HUES48 (cell line): ENCODE measurements around the gene MYO10.

Source experiments
- H3K27ac ChIP-seq: one replicate; pipeline ENCODE4 v1.7.0; 2013; ENCODE audit warnings: low read depth, low read length, inconsistent platforms
- H3K27me3 ChIP-seq: 2 replicates; pipeline ENCODE4 v1.6.1; 2013; ENCODE audit warnings: mild to moderate bottlenecking, low read length; ENCODE audit not compliant: control insufficient read depth, insufficient read depth
- H3K36me3 ChIP-seq: 2 replicates; pipeline ENCODE4 v1.6.1; 2013; ENCODE audit warnings: low read length; ENCODE audit not compliant: control insufficient read depth, insufficient read depth
- H3K4me1 ChIP-seq: 2 replicates; pipeline ENCODE4 v1.6.1; 2013; ENCODE audit warnings: mild to moderate bottlenecking, low read length; ENCODE audit not compliant: control insufficient read depth, insufficient read depth
- H3K4me3 ChIP-seq: 2 replicates; pipeline ENCODE4 v1.5.1; 2013; ENCODE audit warnings: mild to moderate bottlenecking, low read depth, low read length
- H3K9ac ChIP-seq: 2 replicates; pipeline ENCODE4 v1.6.1; 2013; ENCODE audit warnings: mild to moderate bottlenecking, low read depth, low read length, moderate library complexity
- H3K9me3 ChIP-seq: 2 replicates; pipeline ENCODE4 v1.6.1; 2013; ENCODE audit warnings: low read length; ENCODE audit not compliant: control insufficient read depth, insufficient read depth

MYO10 gene

DNA sequence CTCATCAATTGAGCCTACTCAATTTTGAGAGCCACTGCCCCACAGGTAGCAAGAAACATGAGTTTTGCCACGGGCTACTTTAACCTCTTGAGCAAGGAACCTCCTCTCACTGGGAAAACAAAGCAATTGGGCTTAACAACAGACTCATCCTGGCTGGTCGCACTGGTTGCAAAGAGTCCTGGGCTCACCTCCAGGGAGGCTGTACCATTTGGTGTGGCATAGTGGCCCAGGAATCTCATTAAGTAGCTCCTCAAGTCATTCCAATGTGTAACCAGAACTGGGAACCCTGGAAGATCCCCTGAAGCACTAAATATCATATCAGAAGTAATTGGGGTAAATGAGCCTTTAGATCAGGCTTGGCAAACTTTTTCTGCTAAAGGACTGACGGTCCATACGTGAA, 78.5 kb downstream of the MYO10 start:
- H3K4me1 ChIP-seq, result peaks cover 33% of the 10 kb centered on the region
- no peak overlapping the region for H3K9ac ChIP-seq
- no peaks in the 10 kb centered on the region for H3K36me3 ChIP-seq
- no peak overlapping the region for H3K27ac ChIP-seq
- H3K9me3 ChIP-seq, result no peaks in the 10 kb centered on the region
- H3K27me3 ChIP-seq, result no peaks in the 10 kb centered on the region
- H3K4me3 ChIP-seq, result no peak overlapping the region

DNA sequence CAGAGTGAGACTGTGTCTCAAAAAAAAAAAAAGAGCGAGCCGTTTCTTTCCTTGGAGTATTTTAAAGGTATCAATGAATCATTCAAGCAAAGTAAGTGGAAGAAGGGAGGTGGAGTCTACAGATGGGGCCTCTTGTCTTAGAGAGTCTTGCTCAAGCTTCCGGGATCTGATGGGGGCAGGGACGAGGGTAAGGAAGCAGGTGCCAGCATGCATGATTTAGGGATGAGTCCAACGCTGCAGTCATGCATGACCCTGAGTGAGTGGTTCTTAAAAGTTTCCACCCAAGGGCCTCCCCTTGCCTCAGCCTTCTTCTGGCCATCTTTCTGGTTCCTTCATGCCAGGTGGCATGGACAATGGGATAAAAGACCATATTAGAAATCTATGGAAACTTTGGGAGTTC, 79.6 kb downstream of the MYO10 start:
- Histone ChIP-seq H3K4me1 (peaks cover 35% of the 10 kb centered on the region), H3K9me3 (no peaks in the 10 kb centered on the region), H3K36me3 (no peaks in the 10 kb centered on the region), H3K27ac (no peak overlapping the region), H3K27me3 (no peaks in the 10 kb centered on the region), H3K4me3 (no peak overlapping the region), H3K9ac (no peak overlapping the region)

DNA sequence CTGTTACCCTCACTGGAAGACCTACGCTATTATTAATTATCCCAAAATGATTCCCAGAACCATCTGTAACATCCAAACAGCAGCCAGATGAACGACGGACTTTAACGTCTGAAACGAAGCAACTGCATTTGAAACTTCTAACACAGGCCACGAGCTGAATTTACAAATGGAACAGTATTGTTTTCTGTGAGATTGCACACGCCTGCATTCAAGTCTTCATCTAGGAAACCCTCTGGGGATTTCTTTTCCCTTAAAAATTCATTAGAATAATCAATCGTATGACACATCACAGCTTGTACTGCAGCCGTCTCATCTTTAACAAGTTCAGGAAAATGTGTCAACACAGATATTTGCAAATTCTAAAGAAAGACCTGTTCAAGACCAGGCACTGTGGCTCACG, 80.2 kb downstream of the MYO10 start:
- Histone ChIP-seq H3K9me3 (no peaks in the 10 kb centered on the region), H3K4me3 (no peak overlapping the region; the same call in 1 of the 2 replicates), H3K27ac (peak overlapping the region; percentile 28), H3K36me3 (no peaks in the 10 kb centered on the region), H3K9ac (no peak overlapping the region), H3K27me3 (no peaks in the 10 kb centered on the region), H3K4me1 (peaks cover 35% of the 10 kb centered on the region)

DNA sequence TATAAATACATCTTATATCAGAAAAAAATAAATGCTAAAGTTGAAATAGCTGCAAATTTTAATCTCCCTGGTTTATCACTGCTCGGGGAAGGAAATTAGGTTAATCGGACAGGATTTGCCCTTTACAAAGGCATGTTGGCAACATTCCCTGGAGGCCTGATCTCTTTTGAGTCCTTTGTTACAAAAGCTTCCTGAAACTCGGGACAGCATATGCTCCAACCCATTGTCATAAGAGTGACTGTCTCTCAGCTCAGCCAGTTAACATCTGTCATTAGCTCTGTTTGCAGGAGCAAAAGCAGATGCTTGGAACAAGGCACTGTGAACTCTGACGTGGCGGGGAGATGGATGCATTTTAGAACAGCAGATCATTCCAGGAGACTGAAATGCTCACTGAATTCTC, 80.6 kb downstream of the MYO10 start:
- no peaks in the 10 kb centered on the region for H3K36me3 ChIP-seq
- H3K9ac ChIP-seq, result no peak overlapping the region
- peak overlapping the region; percentile 28 for H3K27ac ChIP-seq

DNA sequence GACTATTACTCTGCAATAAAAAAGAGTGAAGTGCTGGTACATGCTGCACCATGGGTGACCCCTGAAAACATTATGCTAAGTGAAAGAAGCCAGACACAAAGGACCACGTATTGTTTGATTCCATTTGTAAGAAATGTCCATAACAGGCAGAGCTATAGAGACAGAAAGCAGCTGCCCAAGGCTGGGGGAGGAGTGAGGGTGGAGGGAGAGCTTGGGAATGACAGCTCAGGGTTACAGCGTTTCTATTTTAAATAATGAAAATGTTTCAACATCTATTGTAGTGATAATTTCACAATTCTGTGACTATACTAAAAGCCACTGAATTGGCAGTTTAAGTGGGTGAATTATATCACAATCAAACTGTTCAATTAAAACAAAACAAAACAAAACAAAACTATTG, 81.7 kb downstream of the MYO10 start:
- Histone ChIP-seq H3K4me3 (no peak overlapping the region), H3K9ac (no peak overlapping the region), H3K9me3 (no peaks in the 10 kb centered on the region), H3K4me1 (peaks cover 24% of the 10 kb centered on the region), H3K27me3 (no peaks in the 10 kb centered on the region), H3K36me3 (no peaks in the 10 kb centered on the region), H3K27ac (no peak overlapping the region)

More for the DNA sequence above, 80.6 kb downstream of the MYO10 start:
- Histone ChIP-seq H3K4me1 (peaks cover 32% of the 10 kb centered on the region), H3K4me3 (no peak overlapping the region; the same call in 1 of the 2 replicates), H3K9me3 (no peaks in the 10 kb centered on the region), H3K27me3 (no peaks in the 10 kb centered on the region)

DNA sequence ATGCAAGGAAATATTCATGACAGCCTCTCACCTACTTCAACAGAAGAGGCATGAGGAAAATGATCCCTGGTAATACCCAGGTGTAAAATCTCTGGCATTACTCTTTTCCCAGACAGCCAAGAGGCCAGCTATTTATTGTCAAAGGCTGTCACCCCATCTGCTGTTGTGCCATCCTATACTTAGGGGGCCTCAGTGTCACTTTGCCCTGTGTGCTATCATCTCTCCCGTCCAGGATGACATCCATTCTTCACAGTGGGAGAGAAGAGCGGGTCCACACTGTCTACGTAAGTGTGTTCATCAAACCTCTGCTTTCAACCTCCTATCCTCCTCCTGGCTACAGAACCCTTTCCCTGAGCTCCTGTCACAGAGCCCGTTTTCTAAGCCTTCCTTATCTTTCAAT, 82.6 kb downstream of the MYO10 start:
- no peaks in the 10 kb centered on the region for H3K27me3 ChIP-seq
- H3K4me1 ChIP-seq, result peaks cover 24% of the 10 kb centered on the region
- no peaks in the 10 kb centered on the region for H3K36me3 ChIP-seq
- no peaks in the 10 kb centered on the region for H3K9me3 ChIP-seq
- H3K27ac ChIP-seq, result no peak overlapping the region
- no peak overlapping the region for H3K9ac ChIP-seq
- no peak overlapping the region for H3K4me3 ChIP-seq

DNA sequence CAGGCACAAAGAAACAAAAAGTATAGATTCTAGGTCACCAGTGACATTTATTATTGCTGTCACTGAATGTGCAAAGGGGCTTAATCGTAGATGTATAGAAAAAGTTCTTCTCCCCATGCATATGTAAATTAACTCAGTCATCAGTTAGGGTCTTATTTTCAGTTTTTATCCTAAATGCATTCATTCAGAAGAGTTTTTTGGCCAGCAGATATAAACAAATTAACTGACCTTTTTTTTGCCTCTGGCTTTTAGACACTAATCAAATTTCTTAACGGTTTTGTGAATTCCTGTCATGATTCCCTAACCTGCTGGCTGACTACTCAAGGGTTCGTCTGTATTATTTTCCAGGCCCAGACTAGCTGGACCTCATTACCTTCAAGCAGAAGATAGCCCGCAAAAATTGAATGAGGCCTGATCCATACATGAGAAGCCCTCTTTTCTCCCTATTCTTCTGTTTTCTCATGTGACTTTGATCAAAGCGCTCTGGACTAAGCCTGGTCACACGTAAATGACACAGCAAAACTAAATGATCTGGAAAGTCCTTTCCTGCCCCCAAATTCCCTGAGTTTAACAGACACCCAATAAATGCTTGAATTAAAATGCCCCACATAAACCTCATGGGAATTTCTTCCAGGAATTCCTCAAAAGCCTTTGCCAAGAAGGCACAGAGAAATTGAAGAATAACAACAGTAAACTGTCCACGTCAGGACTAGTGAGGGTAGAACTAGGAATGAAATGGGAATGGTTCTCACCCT, 83.7 kb downstream of the MYO10 start:
- H3K27me3 ChIP-seq, result no peaks in the 10 kb centered on the region
- no peak overlapping the region for H3K4me3 ChIP-seq
- no peaks in the 10 kb centered on the region for H3K9me3 ChIP-seq
- no peak overlapping the region for H3K27ac ChIP-seq
- 0 out of 2 replicates have a peak overlapping the region, but pooled peaks have one; percentile 19 for H3K9ac ChIP-seq
- H3K36me3 ChIP-seq, result no peaks in the 10 kb centered on the region
- peaks cover 19% of the 10 kb centered on the region for H3K4me1 ChIP-seq

DNA sequence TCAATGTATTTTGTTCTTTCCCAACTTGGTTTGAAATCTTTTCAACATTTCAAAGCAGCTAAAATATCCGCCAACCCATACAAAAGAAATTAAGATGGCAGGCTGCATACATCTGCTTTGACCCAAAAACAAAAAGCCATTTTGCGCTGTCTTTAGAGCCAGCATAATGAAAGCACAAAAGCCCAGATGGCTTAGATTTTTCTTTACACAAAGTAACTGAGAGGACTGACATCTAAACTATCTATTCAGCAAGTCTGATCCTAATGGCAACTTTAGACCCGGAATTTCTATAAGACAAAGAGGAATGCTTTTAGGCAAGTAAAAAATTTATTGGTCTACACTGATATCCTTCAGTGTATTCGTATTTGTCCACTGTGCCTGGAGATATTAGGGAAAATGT, 86.3 kb downstream of the MYO10 start:
- Histone ChIP-seq H3K9ac (no peak overlapping the region), H3K36me3 (no peaks in the 10 kb centered on the region), H3K4me3 (no peak overlapping the region), H3K9me3 (no peaks in the 10 kb centered on the region), H3K4me1 (peaks cover 9% of the 10 kb centered on the region), H3K27ac (no peak overlapping the region), H3K27me3 (no peaks in the 10 kb centered on the region)

DNA sequence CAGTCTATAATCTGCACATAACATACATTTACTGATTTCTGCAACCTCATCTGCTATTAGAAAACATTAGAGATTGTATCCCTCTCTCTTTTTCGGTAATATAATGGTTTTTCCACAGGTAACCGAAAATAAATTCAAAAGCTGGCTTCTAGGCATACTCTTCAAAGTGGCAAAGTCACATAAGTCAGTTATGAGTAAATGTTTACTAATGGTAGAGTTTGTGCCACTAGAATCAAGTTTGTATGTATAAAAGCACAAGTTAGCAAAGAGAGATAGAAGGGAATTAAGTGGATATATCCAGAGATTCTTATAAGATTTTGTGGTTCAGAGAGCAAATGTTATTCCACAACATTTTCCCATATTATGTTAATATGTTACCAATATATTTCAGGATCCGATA, 86.9 kb downstream of the MYO10 start:
- no peaks in the 10 kb centered on the region for H3K36me3 ChIP-seq
- H3K9ac ChIP-seq, result no peak overlapping the region
- no peak overlapping the region for H3K27ac ChIP-seq
- H3K9me3 ChIP-seq, result no peaks in the 10 kb centered on the region
- H3K4me1 ChIP-seq, result peaks cover 9% of the 10 kb centered on the region
- no peaks in the 10 kb centered on the region for H3K27me3 ChIP-seq
- no peak overlapping the region for H3K4me3 ChIP-seq

DNA sequence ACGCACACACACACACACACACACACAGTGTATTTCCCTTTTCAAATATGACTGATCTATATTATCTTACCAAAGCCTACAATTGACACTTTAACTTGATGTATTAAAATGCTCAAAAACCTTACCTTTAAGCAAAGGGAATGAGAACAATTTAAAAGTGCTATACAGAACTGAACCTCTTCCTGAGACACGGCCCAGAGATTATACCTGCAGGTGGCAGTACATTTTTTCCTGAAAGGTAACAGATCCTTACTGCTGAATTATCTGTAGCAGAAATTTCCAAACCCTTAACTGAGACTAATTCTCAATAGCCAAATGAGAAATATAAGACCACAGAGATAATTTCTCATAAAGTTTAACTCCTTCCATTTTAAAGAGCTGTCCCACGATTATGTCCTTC, 91.1 kb downstream of the MYO10 start:
- Histone ChIP-seq H3K4me3 (no peak overlapping the region), H3K27me3 (no peaks in the 10 kb centered on the region), H3K9me3 (no peaks in the 10 kb centered on the region), H3K4me1 (no peaks in the 10 kb centered on the region), H3K9ac (no peak overlapping the region), H3K36me3 (no peaks in the 10 kb centered on the region), H3K27ac (no peak overlapping the region)

DNA sequence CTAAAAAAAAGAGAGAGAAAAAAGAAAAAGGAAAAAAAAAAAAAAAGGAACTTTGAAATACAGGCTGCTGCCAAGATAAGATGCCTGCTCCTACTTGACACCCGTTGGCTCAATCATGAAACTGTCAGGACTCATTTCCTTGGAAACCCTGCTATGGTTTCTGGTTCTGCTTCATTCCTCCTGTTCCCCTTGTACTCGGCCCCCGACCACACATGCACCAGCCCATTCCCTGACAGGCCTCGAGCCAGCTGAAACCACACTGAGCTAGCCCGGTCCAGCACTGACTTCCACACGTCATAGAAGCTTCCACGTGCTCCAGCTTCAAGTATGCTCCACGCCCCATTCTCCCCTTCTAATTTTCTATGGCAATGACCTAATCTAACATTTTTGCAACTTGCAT, 93.2 kb downstream of the MYO10 start:
- H3K4me3 ChIP-seq, result no peak overlapping the region
- H3K27ac ChIP-seq, result no peak overlapping the region

More for the DNA sequence above, 93.2 kb downstream of the MYO10 start:
- H3K4me1 ChIP-seq, result peaks cover 7% of the 10 kb centered on the region; the same call in 1 of the 2 replicates
- no peaks in the 10 kb centered on the region for H3K9me3 ChIP-seq
- H3K36me3 ChIP-seq, result no peaks in the 10 kb centered on the region
- no peaks in the 10 kb centered on the region for H3K27me3 ChIP-seq
- H3K9ac ChIP-seq, result no peak overlapping the region
